ENCODE results near the gene N4BP2L2. TPM values are rescaled to one million over a fixed set of nuclear protein-coding genes. Genes with fewer than 3 reads are reported as not detected.

N4BP2L2 gene
- total RNA-seq, 1 experiment from 2014 or later, result 96.8 TPM

- no peak for DNase-seq (ENCODE audit: low spot score)
- Histone ChIP-seq H3K4me1 (ENCODE audit: insufficient read depth, low read length, poor library complexity, severe bottlenecking) (no peaks in the 10 kb centered on the region), H3K4me3 (ENCODE audit: low read depth, low read length, poor library complexity, severe bottlenecking) (no peak overlapping the region), H3K27me3 (replicated peaks; ENCODE audit: insufficient read depth, low read depth, low read length, poor library complexity) (no peaks in the 10 kb centered on the region), H3K36me3 (ENCODE audit: insufficient read depth, low read length, poor library complexity, severe bottlenecking) (no peaks in the 10 kb centered on the region), H3K9me3 (ENCODE audit: low read depth, low read length, poor library complexity, severe bottlenecking) (no peaks in the 10 kb centered on the region), H3K27ac (ENCODE audit: low read depth, low read length, poor library complexity, severe bottlenecking) (no peak overlapping the region)
- BruUV-seq (replicated peaks), result no TSS peak
- TF ChIP-seq CTCF (conservative IDR thresholded peaks at IDR 0.05; ENCODE audit: low read depth, low read length), result 0 out of 2 replicates have a peak, but pooled peaks have one; percentile 24
- no peak for TF ChIP-seq EZH2 (IDR thresholded peaks at IDR 0.05; ENCODE audit: borderline replicate concordance, low read depth, low read length, poor library complexity, severe bottlenecking)
- intact Hi-C loops (cut with micrococcal nuclease; ENCODE audit: unreplicated experiment), result no loop called here
- POLR2A ChIA-PET (ENCODE audit: low non-redundant PET), result no interaction called here
- CTCF ChIA-PET, result no interaction called here
Measured at GRCh38 chr13:32443111-32443510, 95.5 kb downstream of the N4BP2L2 start.

GRCh38 chr13:32438871-32439270 is 99.7 kb downstream of the N4BP2L2 start:
- CTCF ChIA-PET, result no interaction called here
- Histone ChIP-seq H3K9me3 (ENCODE audit: low read depth, low read length, poor library complexity, severe bottlenecking) (no peaks in the 10 kb centered on the region), H3K4me3 (ENCODE audit: low read depth, low read length, poor library complexity, severe bottlenecking) (no peak overlapping the region), H3K36me3 (ENCODE audit: insufficient read depth, low read length, poor library complexity, severe bottlenecking) (no peaks in the 10 kb centered on the region), H3K27ac (ENCODE audit: low read depth, low read length, poor library complexity, severe bottlenecking) (no peak overlapping the region), H3K4me1 (ENCODE audit: insufficient read depth, low read length, poor library complexity, severe bottlenecking) (no peaks in the 10 kb centered on the region), H3K27me3 (replicated peaks; ENCODE audit: insufficient read depth, low read depth, low read length, poor library complexity) (no peaks in the 10 kb centered on the region)
- TF ChIP-seq EZH2 (IDR thresholded peaks at IDR 0.05; ENCODE audit: borderline replicate concordance, low read depth, low read length, poor library complexity, severe bottlenecking), result no peak
- POLR2A ChIA-PET (ENCODE audit: low non-redundant PET), result no interaction called here
- no TSS peak for BruUV-seq (replicated peaks)
- no peak for DNase-seq (ENCODE audit: low spot score)
- intact Hi-C loops (cut with micrococcal nuclease; ENCODE audit: unreplicated experiment), result no loop called here

GRCh38 chr13:32432856-32433255 is 105.7 kb downstream of the N4BP2L2 start:
- H3K4me1 ChIP-seq (ENCODE audit: insufficient read depth, low read length, poor library complexity, severe bottlenecking), result no peaks in the 10 kb centered on the region
- CTCF ChIA-PET, result no interaction called here
- DNase-seq (ENCODE audit: low spot score), result no peak
- no TSS peak for BruUV-seq (replicated peaks)
- no peak overlapping the region for H3K27ac ChIP-seq (ENCODE audit: low read depth, low read length, poor library complexity, severe bottlenecking)
- no peaks in the 10 kb centered on the region for H3K36me3 ChIP-seq (ENCODE audit: insufficient read depth, low read length, poor library complexity, severe bottlenecking)
- no peaks in the 10 kb centered on the region for H3K9me3 ChIP-seq (ENCODE audit: low read depth, low read length, poor library complexity, severe bottlenecking)
- POLR2A ChIA-PET (ENCODE audit: low non-redundant PET), result no interaction called here
- intact Hi-C loops (cut with micrococcal nuclease; ENCODE audit: unreplicated experiment), result no loop called here
- TF ChIP-seq EZH2 (IDR thresholded peaks at IDR 0.05; ENCODE audit: borderline replicate concordance, low read depth, low read length, poor library complexity, severe bottlenecking), result no peak
- no peaks in the 10 kb centered on the region for H3K27me3 ChIP-seq (replicated peaks; ENCODE audit: insufficient read depth, low read depth, low read length, poor library complexity)
- no peak overlapping the region for H3K4me3 ChIP-seq (ENCODE audit: low read depth, low read length, poor library complexity, severe bottlenecking)

- Histone ChIP-seq H3K4me1 (ENCODE audit: insufficient read depth, low read length, poor library complexity, severe bottlenecking) (peaks cover 5% of the 10 kb centered on the region), H3K27ac (ENCODE audit: low read depth, low read length, poor library complexity, severe bottlenecking) (no peak overlapping the region), H3K27me3 (replicated peaks; ENCODE audit: insufficient read depth, low read depth, low read length, poor library complexity) (no peaks in the 10 kb centered on the region), H3K36me3 (ENCODE audit: insufficient read depth, low read length, poor library complexity, severe bottlenecking) (no peaks in the 10 kb centered on the region), H3K9me3 (ENCODE audit: low read depth, low read length, poor library complexity, severe bottlenecking) (no peaks in the 10 kb centered on the region), H3K4me3 (ENCODE audit: low read depth, low read length, poor library complexity, severe bottlenecking) (no peak overlapping the region)
- ChIA-PET CTCF (no interaction called here), POLR2A (ENCODE audit: low non-redundant PET) (no interaction called here)
- DNase-seq (ENCODE audit: low spot score), result no peak
- BruUV-seq (replicated peaks), result no TSS peak
- TF ChIP-seq CTCF (conservative IDR thresholded peaks at IDR 0.05; ENCODE audit: low read depth, low read length), result no peak
- no peak for TF ChIP-seq EZH2 (IDR thresholded peaks at IDR 0.05; ENCODE audit: borderline replicate concordance, low read depth, low read length, poor library complexity, severe bottlenecking)
- intact Hi-C loops (cut with micrococcal nuclease; ENCODE audit: unreplicated experiment), result no loop called here
Measured at GRCh38 chr13:32431361-32431760, 107.2 kb downstream of the N4BP2L2 start.

Measured in A673 (cell line).